SU-DHL-6 (cell line): ENCODE data around the gene HELZ.

Experiments
- CTCF ChIP-seq: fragments of 200-600 bp; sonication (generic); IDR thresholded peaks from one replicate; pipeline ENCODE4 v1.5.1; 2017; ENCODE audit warnings: antibody characterized with exemption, mild to moderate bottlenecking, low read length, moderate library complexity; ENCODE audit not compliant: insufficient read depth, poor library complexity, severe bottlenecking
- EZH2phosphoT487 ChIP-seq: fragments of 200-600 bp; sonication (generic), shearing (Covaris generic); conservative IDR thresholded peaks from 2 replicates; pipeline ENCODE4 v1.6.1; 2018; ENCODE audit warnings: mild to moderate bottlenecking, antibody characterized with exemption, low read length, moderate library complexity, mixed read lengths

DNA sequence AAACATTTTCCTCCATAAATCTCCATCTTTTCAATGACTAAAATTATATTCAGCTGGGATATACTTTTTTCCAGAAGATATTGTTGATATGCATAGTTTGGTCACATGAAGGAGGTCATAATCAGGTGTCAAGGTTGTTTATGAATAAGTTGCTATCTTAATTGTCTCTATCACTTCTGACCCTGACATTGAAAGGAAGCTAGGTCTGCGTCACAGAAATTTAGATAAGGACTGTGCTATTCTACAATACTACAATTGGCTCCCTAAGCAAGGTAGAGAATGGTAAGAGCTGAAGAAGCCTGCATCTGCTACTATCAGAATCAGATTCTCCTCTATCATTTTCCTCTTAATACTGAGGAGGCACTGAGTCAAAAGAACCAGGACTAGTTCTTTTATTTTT, 133.2 kb downstream of the HELZ start:
- TF ChIP-seq CTCF (no peak), EZH2phosphoT487 (no peak)
